H1 (cell line): ENCODE measurements around the gene DHX32. TPM values are rescaled to one million over a fixed set of nuclear protein-coding genes. Genes with fewer than 3 reads are reported as not detected.

Experiments
- CHD2 ChIP-seq: IDR thresholded peaks from 2 replicates; pipeline ENCODE4 v1.6.1; 2012; ENCODE audit warnings: low read length, improper control_type of control experiment
- EGR1 ChIP-seq: IDR thresholded peaks from 2 replicates; pipeline ENCODE4 v1.6.1; 2011; ENCODE audit warnings: low read depth, low read length, borderline replicate concordance
- KDM1A ChIP-seq: fragments of 200-600, 300-600 bp; sonication (generic); IDR thresholded peaks from 2 replicates; pipeline ENCODE4 v1.7.1; 2016; ENCODE audit warnings: mild to moderate bottlenecking, low read length, borderline replicate concordance
- KDM5A ChIP-seq: fragments of 200-600 bp; IDR thresholded peaks from 2 replicates; pipeline ENCODE4 v1.7.1; 2012; ENCODE audit warnings: mild to moderate bottlenecking, low read length, inconsistent platforms, mixed read lengths
- NRF1 ChIP-seq: IDR thresholded peaks from 2 replicates; pipeline ENCODE4 v1.6.1; 2011; ENCODE audit warnings: mild to moderate bottlenecking, low read depth, low read length, improper control_type of control experiment
- SP1 ChIP-seq: IDR thresholded peaks from 2 replicates; pipeline ENCODE4 v1.6.1; 2011; ENCODE audit warnings: low read depth, low read length
- TEAD4 ChIP-seq: IDR thresholded peaks from 2 replicates; pipeline ENCODE4 v1.6.1; 2012; ENCODE audit warnings: low read depth, low read length, inconsistent platforms, mixed read lengths
- polyA plus RNA-seq, 7 experiments: library from polyadenylated mRNA; depleted of rRNA in 3 of 7; stranded (reverse) in 5 of 7; unstranded in 2 of 7; fragments of >200 nt in 5 of 7; fragments of 200-250 nt in 2 of 7; gene quantifications; 1 replicate in 5 of 7; 2 replicates in 1 of 7; 4 replicates in 1 of 7; pipeline versions ENCODE4 v1.2.1 to v1.2.3, GENCODE V29; 2011 to 2013; ENCODE audit warnings: missing spikeins in 2 of 7, mixed read lengths in 2 of 7
- total RNA-seq: library from RNA; stranded (reverse); fragmentation: NEBNext Ultra II Directional; extraction: Animal tissue kit (Norgen Biotek cat#: 25700); gene quantifications from 2 replicates; pipeline ENCODE4 v1.2.1, GENCODE V29; 2021

DHX32 gene
- total and polyA plus RNA-seq, 2 of the 8 experiments (the other 6 are each of a cell fraction or from before 2014, with no cell fraction given) = 12.4 to 15.8 TPM

DNA sequence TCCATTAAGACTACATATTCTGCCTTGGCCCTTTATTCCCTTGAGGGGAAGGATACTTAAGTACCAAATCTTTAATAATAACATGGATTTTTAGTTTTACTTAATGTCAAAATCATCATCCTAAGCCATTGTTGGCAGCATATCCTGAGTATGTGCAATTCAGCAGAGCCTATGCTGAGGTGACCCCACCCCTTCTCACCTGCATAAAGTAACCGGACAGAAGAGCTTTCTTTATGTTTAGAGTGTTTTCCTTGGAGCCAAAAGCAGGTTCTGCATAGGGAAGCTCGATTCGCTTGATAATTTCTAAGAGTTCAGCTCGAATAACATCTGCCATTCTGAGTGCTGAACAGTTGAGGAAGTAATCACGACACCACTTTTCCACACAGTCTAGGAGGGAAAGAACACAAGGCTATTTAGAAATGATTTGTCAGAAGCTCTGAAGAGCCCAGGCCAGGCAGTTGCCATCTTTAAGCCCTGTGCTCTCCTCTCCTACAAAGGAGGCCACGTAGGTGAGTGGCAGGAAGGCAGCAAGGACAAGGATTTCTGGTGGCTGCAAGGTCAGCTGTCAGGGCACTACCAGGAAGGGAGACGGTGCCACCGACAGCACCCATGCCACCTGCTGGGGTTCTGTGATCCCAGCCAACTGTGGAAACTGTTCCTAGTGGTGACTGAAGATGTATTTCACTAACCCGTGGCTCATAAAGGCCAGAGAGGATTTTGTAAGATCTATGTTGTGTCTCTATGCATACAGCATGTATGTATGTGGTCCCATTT, 42.1 kb downstream of the DHX32 start (continued):
- TF ChIP-seq EGR1 = no peak
- TF ChIP-seq NRF1 = no peak
- no peak for TF ChIP-seq CHD2
- no peak for TF ChIP-seq SP1
- TF ChIP-seq KDM5A = no peak
- no peak for TF ChIP-seq KDM1A
- no peak for TF ChIP-seq TEAD4
